Muscle of leg (tissue), 11 donors: ENCODE results near the gene YLPM1. TPM values are rescaled to one million over a fixed set of nuclear protein-coding genes. Genes with fewer than 3 reads are reported as not detected.

Experiments
- DNase-seq: peaks from one replicate; pipeline ENCODE4 v3.0.0; 2013
- H3K27ac ChIP-seq: one replicate; pipeline ENCODE4 v1.5.1; 2013; ENCODE audit warnings: mild to moderate bottlenecking, low read length, control low read depth
- H3K27me3 ChIP-seq: one replicate; pipeline ENCODE4 v1.6.1; 2013; ENCODE audit warnings: low read length; ENCODE audit not compliant: control insufficient read depth, insufficient read depth
- H3K36me3 ChIP-seq: one replicate; pipeline ENCODE4 v1.6.1; 2013; ENCODE audit warnings: low read length; ENCODE audit not compliant: control insufficient read depth, insufficient read depth
- H3K4me1 ChIP-seq: one replicate; pipeline ENCODE4 v1.6.1; 2013; ENCODE audit warnings: low read length; ENCODE audit not compliant: control insufficient read depth, insufficient read depth
- H3K4me3 ChIP-seq: one replicate; pipeline ENCODE4 v1.5.1; 2013; ENCODE audit warnings: low read length, control low read depth
- H3K9me3 ChIP-seq: replicated peaks from 2 replicates; pipeline ENCODE4 v1.6.1; 2013; ENCODE audit warnings: low read depth, low read length; ENCODE audit not compliant: control insufficient read depth
- WGBS: methylation state at CpG from one replicate; pipeline ENCODE4 v1.1.5; 2013; ENCODE audit warnings: missing lambda C conversion rate; ENCODE audit not compliant: insufficient coverage; 5-methylcytosine and 5-hydroxymethylcytosine counted together
- polyA plus RNA-seq, 8 donors: library from polyadenylated mRNA; unstranded; fragments of 120-200 nt; gene quantifications; one replicate each; pipeline versions ENCODE4 v1.2.1 to v1.2.3, GENCODE V29; 2013; ENCODE audit warnings: inconsistent platforms in 1 of 8, low replicate concordance in 1 of 8; ENCODE audit not compliant: insufficient read length in 8 of 8, insufficient read depth in 1 of 8
- total RNA-seq: library from RNA; stranded (reverse); fragments of 120-200 nt; gene quantifications from one replicate; pipeline ENCODE4 v1.2.4, GENCODE V29; 2013

The YLPM1 gene
- total and polyA plus RNA-seq, 9 donors = 33.4 to 63.9 (median 48.0) TPM

- Histone ChIP-seq H3K27me3 (no peaks in the 10 kb centered on the region), H3K9me3 (no peaks in the 10 kb centered on the region), H3K36me3 (peaks cover 30% of the 10 kb centered on the region), H3K27ac (no peak overlapping the region), H3K4me1 (no peaks in the 10 kb centered on the region), H3K4me3 (no peak overlapping the region)
- no CpG with 5 or more reads among the region's 1 CpG for WGBS
- no peak for DNase-seq
These were observed 22.0 kb downstream of the YLPM1 start for GRCh38 chr14:74785056-74785613.

DNA sequence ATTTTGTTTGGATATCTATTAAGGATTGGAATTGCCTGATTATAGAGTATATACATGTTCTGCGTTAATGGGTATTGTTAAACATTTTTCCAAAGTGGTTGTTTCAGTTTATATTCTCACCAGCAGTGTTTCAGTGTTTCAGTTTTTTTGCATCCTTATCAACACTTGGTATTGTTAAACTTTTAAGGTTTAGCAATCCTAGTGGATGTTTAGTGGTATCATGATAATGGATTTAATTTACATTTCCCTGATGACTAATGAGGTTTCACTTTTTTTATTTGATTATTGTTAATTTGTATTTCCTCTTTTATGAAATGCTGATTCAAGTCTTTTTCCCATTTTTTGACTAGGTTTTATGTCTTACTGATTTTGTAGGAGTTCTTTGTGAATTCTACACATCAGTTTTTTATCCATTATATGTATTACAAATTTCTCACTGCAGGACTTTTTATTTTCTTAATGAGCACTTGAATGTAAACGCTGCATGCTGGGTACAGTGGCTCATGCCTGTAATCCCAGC, 23.7 kb downstream of the YLPM1 start:
- Histone ChIP-seq H3K9me3 (no peaks in the 10 kb centered on the region), H3K27me3 (no peaks in the 10 kb centered on the region), H3K36me3 (peaks cover 18% of the 10 kb centered on the region), H3K27ac (no peak overlapping the region), H3K4me1 (no peaks in the 10 kb centered on the region), H3K4me3 (no peak overlapping the region)
- no peak for DNase-seq
- WGBS = 100% methylated on average over 1 of the region's 2 CpGs

DNA sequence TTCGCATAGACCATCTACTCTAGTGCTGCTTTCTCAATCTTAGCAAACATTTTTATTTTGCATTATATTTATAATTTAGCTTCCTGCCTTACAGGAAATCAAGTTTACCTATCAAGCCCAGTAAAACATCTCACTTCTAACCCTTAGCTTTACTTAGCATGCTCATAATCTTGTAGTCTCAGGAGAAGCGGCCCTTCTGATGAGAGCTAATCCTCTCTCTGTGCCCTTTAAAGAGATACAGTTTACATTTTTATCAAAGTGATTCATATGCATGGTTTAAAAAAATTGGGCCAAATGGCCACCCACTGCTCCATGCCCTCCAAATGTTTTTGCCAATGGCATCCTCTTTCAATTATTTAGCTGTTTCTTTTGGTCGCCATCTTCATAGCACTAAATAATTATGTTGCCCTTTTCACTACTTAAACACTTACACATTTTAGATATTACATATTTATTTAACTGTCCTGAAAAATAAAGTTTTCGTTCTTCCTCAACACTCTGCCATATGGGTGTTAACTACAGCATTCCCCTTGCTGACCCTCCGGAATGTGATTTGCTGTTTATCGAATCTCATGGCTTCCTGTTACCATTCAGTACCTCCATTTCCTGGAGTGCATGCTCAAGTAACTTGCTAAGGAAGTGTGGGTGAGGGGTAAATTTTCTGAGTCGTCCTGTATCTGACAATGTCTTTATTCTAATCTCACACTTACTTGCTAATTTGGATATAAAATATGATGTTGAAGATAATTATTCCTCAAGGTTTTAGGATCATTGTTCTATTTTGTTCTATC, 29.3 kb downstream of the YLPM1 start:
- H3K4me1 ChIP-seq = no peaks in the 10 kb centered on the region
- peak overlapping the region; percentile 1 for H3K27ac ChIP-seq
- H3K36me3 ChIP-seq = peaks cover 6% of the 10 kb centered on the region
- H3K9me3 ChIP-seq = no peaks in the 10 kb centered on the region
- WGBS = 100% methylated on average over 1 of the region's 7 CpGs
- no peak overlapping the region for H3K4me3 ChIP-seq
- DNase-seq = peak; percentile 10
- no peaks in the 10 kb centered on the region for H3K27me3 ChIP-seq

DNA sequence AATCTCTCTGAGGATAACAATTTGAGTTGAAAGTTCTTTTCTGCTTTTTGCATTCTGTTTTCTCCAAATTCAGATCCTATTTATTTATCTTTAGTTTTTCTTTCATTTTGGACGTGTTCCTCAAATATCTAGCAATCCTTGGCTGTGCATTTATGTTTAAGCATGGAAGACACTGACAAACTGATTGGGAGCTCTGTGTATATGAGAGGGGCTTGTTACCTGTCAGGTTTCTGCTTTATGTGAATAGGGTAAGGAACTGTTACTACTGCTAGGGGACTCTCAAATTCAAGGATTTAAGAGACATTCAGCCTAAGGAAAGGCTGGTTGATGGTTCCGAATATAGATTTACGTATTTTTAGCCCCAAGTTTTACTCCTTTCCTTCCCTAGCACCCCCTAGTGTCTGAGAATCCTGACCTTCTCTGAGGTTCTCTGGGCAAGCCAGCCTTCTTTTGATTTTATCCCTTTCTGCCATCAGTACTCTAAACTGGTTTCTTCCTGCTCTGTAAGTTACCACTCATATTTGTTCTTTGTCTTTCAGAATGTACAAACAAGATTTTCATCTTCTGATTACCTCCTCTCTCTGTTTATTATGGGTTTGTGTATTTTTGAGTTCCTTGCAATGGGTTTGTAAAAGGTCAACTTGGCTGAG, 30.5 kb downstream of the YLPM1 start:
- Histone ChIP-seq H3K27ac (peak overlapping the region; percentile 25), H3K36me3 (peaks cover 15% of the 10 kb centered on the region), H3K9me3 (no peaks in the 10 kb centered on the region), H3K4me3 (no peak overlapping the region), H3K4me1 (no peaks in the 10 kb centered on the region), H3K27me3 (no peaks in the 10 kb centered on the region)
- no peak for DNase-seq
- WGBS = 78% methylated on average over 2 of the region's 3 CpGs

GRCh38 chr14:74794947-74795346, 31.8 kb downstream of the YLPM1 start:
- no CpG with 5 or more reads among the region's 2 CpGs for WGBS
- Histone ChIP-seq H3K4me1 (no peaks in the 10 kb centered on the region), H3K4me3 (no peak overlapping the region), H3K36me3 (peaks cover 26% of the 10 kb centered on the region), H3K9me3 (no peaks in the 10 kb centered on the region), H3K27me3 (no peaks in the 10 kb centered on the region), H3K27ac (no peak overlapping the region)
- DNase-seq = no peak

GRCh38 chr14:74799765-74800164, 36.6 kb downstream of the YLPM1 start:
- Histone ChIP-seq H3K9me3 (no peaks in the 10 kb centered on the region), H3K4me3 (no peak overlapping the region), H3K27me3 (no peaks in the 10 kb centered on the region), H3K36me3 (peaks cover 40% of the 10 kb centered on the region), H3K27ac (no peak overlapping the region), H3K4me1 (no peaks in the 10 kb centered on the region)
- no peak for DNase-seq

GRCh38 chr14:74800780-74801179, 37.7 kb downstream of the YLPM1 start:
- no peak overlapping the region for H3K4me3 ChIP-seq
- WGBS = no CpG with 5 or more reads among the region's 3 CpGs
- H3K27ac ChIP-seq = no peak overlapping the region
- H3K36me3 ChIP-seq = peaks cover 43% of the 10 kb centered on the region
- DNase-seq = no peak
- H3K9me3 ChIP-seq = no peaks in the 10 kb centered on the region
- H3K27me3 ChIP-seq = no peaks in the 10 kb centered on the region
- H3K4me1 ChIP-seq = no peaks in the 10 kb centered on the region

DNA sequence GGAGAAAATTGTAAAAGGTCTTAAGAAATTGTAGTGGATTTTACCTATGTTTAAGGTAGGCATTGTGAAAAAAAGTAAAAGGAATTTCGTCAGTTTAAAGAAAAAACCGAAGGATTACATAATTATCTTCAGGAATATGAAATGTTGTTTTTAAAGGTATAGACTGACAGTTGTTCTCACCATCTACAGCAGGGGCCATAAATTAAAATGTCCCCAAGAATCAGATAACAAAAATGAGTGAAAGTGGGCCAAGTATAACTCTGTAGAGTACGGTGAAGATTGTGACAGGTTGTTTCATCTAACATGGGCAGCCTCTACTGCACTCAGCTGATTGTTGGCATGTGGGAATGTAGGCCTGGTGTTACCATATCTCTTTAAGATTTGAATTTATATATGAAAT, 38.3 kb downstream of the YLPM1 start:
- Histone ChIP-seq H3K9me3 (no peaks in the 10 kb centered on the region), H3K4me1 (no peaks in the 10 kb centered on the region), H3K27me3 (no peaks in the 10 kb centered on the region), H3K36me3 (peaks cover 46% of the 10 kb centered on the region), H3K27ac (no peak overlapping the region), H3K4me3 (no peak overlapping the region)
- DNase-seq = no peak
- WGBS = 40% methylated on average over 1 of the region's 3 CpGs

DNA sequence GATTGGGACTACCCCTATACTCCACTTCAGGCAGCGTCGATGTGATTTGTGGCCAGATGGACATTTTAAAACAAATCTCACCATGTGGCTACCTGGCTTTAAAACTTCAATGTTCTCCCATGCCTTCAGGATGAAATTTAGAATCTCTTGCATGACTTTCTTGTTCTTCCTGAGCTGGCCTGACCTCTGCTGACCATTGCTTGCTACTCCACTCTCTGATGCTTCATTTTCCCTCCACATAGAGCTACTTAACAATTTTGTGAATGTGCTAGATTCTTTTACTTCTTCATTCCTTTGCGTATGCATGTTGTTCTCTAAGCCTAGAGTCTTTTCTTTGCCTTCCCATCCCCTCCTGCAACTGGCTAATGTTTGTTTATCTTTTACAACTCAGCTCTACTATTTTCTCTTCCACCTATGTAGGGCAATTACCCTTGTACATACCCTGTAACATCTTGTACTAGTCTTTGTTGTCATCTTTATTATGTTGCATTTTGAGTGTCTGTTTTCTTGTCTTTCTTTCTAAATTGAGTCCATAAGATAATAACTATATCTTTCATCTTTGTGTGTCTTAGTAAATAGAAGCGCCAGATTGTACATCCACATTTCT, 41.2 kb downstream of the YLPM1 start:
- H3K36me3 ChIP-seq = peaks cover 30% of the 10 kb centered on the region
- peak; percentile 22 for DNase-seq

More for the DNA sequence above, 41.2 kb downstream of the YLPM1 start:
- Histone ChIP-seq H3K9me3 (no peaks in the 10 kb centered on the region), H3K4me3 (no peak overlapping the region), H3K4me1 (no peaks in the 10 kb centered on the region), H3K27ac (no peak overlapping the region), H3K27me3 (no peaks in the 10 kb centered on the region)
- WGBS = 92% methylated on average over 3 of the region's 4 CpGs
